ENCODE measurements around the gene TSPAN18. TPM values are rescaled to one million over a fixed set of nuclear protein-coding genes. Genes with fewer than 3 reads are reported as not detected.

The TSPAN18 gene
- total and polyA plus RNA-seq, 2 of the 4 experiments (the other 2 are of a cell fraction), result 0.36 to 1.1 TPM

- H3K23ac ChIP-seq (ENCODE audit: low read depth, low read length), result no peak overlapping the region
- DNase-seq (no peak), ATAC-seq (ENCODE audit: low read depth) (no peak)
- H3K36me3 ChIP-seq (ENCODE audit: control insufficient read depth, insufficient read depth, low read length), result no peaks in the 10 kb centered on the region
- H3K9me1 ChIP-seq (ENCODE audit: insufficient read depth, low read length), result no peaks in the 10 kb centered on the region
- peaks cover 24% of the 10 kb centered on the region for H3K27me3 ChIP-seq (ENCODE audit: control insufficient read depth, insufficient read depth, low read length)
- H4K20me1 ChIP-seq (ENCODE audit: insufficient read depth, low read length), result no peaks in the 10 kb centered on the region
- no peak overlapping the region for H3K4me3 ChIP-seq (ENCODE audit: insufficient read depth, low read depth, low read length)
- no peaks in the 10 kb centered on the region for H3K79me1 ChIP-seq (ENCODE audit: low read depth in 1 of 2, low read length in 2 of 2)
- ChIA-PET CTCF (interaction anchor here (0.7 to 1.2 kb wide), 2 partner anchors 12 to 30 kb away, joined by 3 read pairs; no protein-coding TSS in a partner anchor), POLR2A (ENCODE audit: unreplicated experiment) (no interaction called here)
- TF ChIP-seq ELK1 (IDR thresholded peaks at IDR 0.05; ENCODE audit: borderline replicate concordance, low read depth, low read length) (no peak), CHD1 (IDR thresholded peaks at IDR 0.05; ENCODE audit: low read depth, low read length) (no peak), CTCF (conservative IDR thresholded peaks at IDR 0.05; ENCODE audit: low read depth, low read length) (no peak), FOS (IDR thresholded peaks at IDR 0.05; ENCODE audit: low read depth, low read length) (no peak), MAFK (IDR thresholded peaks at IDR 0.05; ENCODE audit: low read depth, low read length) (no peak), RAD21 (IDR thresholded peaks at IDR 0.05; ENCODE audit: low read length) (no peak), CEBPB (IDR thresholded peaks at IDR 0.05; ENCODE audit: low read depth, low read length) (no peak), POLR2A (IDR thresholded peaks at IDR 0.05; ENCODE audit: low read depth, low read length) (no peak), RCOR1 (IDR thresholded peaks at IDR 0.05; ENCODE audit: insufficient replicate concordance, low read length) (no peak), USF2 (IDR thresholded peaks at IDR 0.05; ENCODE audit: low read depth, low read length) (no peak), SMC3 (IDR thresholded peaks at IDR 0.05; ENCODE audit: low read depth, low read length) (no peak), MXI1 (IDR thresholded peaks at IDR 0.05; ENCODE audit: borderline replicate concordance, low read depth, low read length) (no peak)
- no TSS peak for BruUV-seq (replicated peaks)
- no peak overlapping the region for H2BK5ac ChIP-seq (ENCODE audit: low read depth, low read length, poor library complexity, severe bottlenecking)
- no CpG with 5 or more reads among the region's 6 CpGs for WGBS, 2 experiments (ENCODE audit: extremely low coverage in 2 of 2, insufficient read length in 1 of 2)
- dilution Hi-C loops (cut with HindIII; ENCODE audit: low sequenced_read_pairs, unreplicated experiment), result no loop called here
- no peak overlapping the region for H2AK9ac ChIP-seq (replicated peaks; ENCODE audit: low read depth, low read length, poor library complexity)
- no peak overlapping the region for H2AK5ac ChIP-seq (ENCODE audit: low read depth, low read length)
- no peak overlapping the region for H3K27ac ChIP-seq (ENCODE audit: insufficient read depth, low read length)
- no peak overlapping the region for H4K5ac ChIP-seq (ENCODE audit: low read depth, low read length)
- H2BK120ac ChIP-seq (ENCODE audit: low read depth, low read length), result no peak overlapping the region
- no peak overlapping the region for H3K4me2 ChIP-seq (ENCODE audit: low read depth, low read length)
- no peak overlapping the region for H3K9ac ChIP-seq (ENCODE audit: low read depth, low read length)
- H4K91ac ChIP-seq (ENCODE audit: insufficient read depth, low read depth, low read length), result no peak overlapping the region
- H3K4ac ChIP-seq (ENCODE audit: low read depth, low read length), result no peak overlapping the region
- intact Hi-C loops (cut with micrococcal nuclease), result no loop called here
- no peak overlapping the region for H2AFZ ChIP-seq (replicated peaks; ENCODE audit: low read length, poor library complexity)
- no peak overlapping the region for H4K8ac ChIP-seq (ENCODE audit: low read depth in 2 of 2, low read length in 2 of 2)
- no peak overlapping the region for H3K14ac ChIP-seq (replicated peaks; ENCODE audit: low read depth, low read length)
- in situ Hi-C loops (cut with MboI; ENCODE audit: low sequenced_read_pairs), result no loop called here
- no peaks in the 10 kb centered on the region for H3K4me1 ChIP-seq (ENCODE audit: control insufficient read depth, insufficient read depth, low read length)
- H3K18ac ChIP-seq (ENCODE audit: low read depth, low read length), result no peak overlapping the region
- no peaks in the 10 kb centered on the region for H3K9me3 ChIP-seq (ENCODE audit: control insufficient read depth, insufficient read depth, low read length)
- no peak overlapping the region for H3K56ac ChIP-seq (ENCODE audit: extremely low read depth, insufficient read depth, low read length)
- H2BK20ac ChIP-seq (ENCODE audit: low read depth, low read length), result no peak overlapping the region
- no peak overlapping the region for H2BK15ac ChIP-seq (ENCODE audit: low read depth, low read length)
Observed at GRCh38 chr11:44966694-44967093, 239.9 kb downstream of the TSPAN18 start.

Measured in IMR-90 (cell line).